Right atrium auricular region (tissue), 2 donors: ENCODE measurements around the gene ERMARD. TPM values are rescaled to one million over a fixed set of nuclear protein-coding genes. Genes with fewer than 3 reads are reported as not detected.

Source experiments
- DNase-seq: peaks from one replicate; pipeline ENCODE4 v3.0.0-alpha.2; 2019; ENCODE audit warnings: low spot score
- H3K27ac ChIP-seq, 2 donors: fragments of 200-600 bp; sonication (generic); 1 replicate in 1 of 2; 2 replicates in 1 of 2; pipeline ENCODE4 v1.5.1; 2016 to 2019
- H3K27me3 ChIP-seq, 2 donors: fragments of 200-600 bp; sonication (generic); one replicate each; pipeline versions ENCODE4 v1.5.1 to v1.6.0; 2017 to 2019
- H3K36me3 ChIP-seq: fragments of 200-600 bp; sonication (generic); one replicate; pipeline ENCODE4 v1.5.1; 2016
- H3K4me1 ChIP-seq, 2 donors: fragments of 200-600 bp; sonication (generic); one replicate each; pipeline versions ENCODE4 v1.5.1 to v1.6.0; 2017 to 2019
- H3K4me3 ChIP-seq, 2 donors: fragments of 200-600 bp; sonication (generic); 1 replicate in 1 of 2; 2 replicates in 1 of 2; pipeline ENCODE4 v1.5.1; 2017 to 2019; ENCODE audit warnings: mild to moderate bottlenecking in 1 of 2, moderate library complexity in 1 of 2
- H3K9me3 ChIP-seq, 2 donors: fragments of 200-600 bp; sonication (generic); one replicate each; pipeline ENCODE4 v1.5.1; 2019
- CTCF ChIP-seq, 2 donors: fragments of 200-600 bp; sonication (generic); IDR thresholded peaks; one replicate each; pipeline ENCODE4 v1.5.1; 2019; ENCODE audit warnings: antibody characterized with exemption in 2 of 2
- total RNA-seq, 2 donors: library from RNA; depleted of rRNA; stranded (reverse); fragments of >200 nt; gene quantifications; one replicate each; pipeline ENCODE4 v1.1.0, GENCODE V29; 2016

The ERMARD gene
- total RNA-seq, 2 donors from 2014 or later, result 8.6 to 11.2 TPM

GRCh38 chr6:169809386-169809785 is 58.0 kb downstream of the ERMARD start:
- Histone ChIP-seq H3K27me3 (no peaks in the 10 kb centered on the region), H3K27ac (no peak overlapping the region), H3K4me1 (no peaks in the 10 kb centered on the region), H3K4me3 (no peak overlapping the region), H3K9me3 (no peaks in the 10 kb centered on the region), H3K36me3 (no peaks in the 10 kb centered on the region)
- TF ChIP-seq CTCF (IDR thresholded peaks at IDR 0.05), result no peak
- DNase-seq, result no peak

GRCh38 chr6:169810066-169810989 is 58.9 kb downstream of the ERMARD start:
- no peak for DNase-seq
- no peaks in the 10 kb centered on the region for H3K4me1 ChIP-seq
- H3K27ac ChIP-seq, result no peak overlapping the region
- TF ChIP-seq CTCF (IDR thresholded peaks at IDR 0.05), result no peak
- no peak overlapping the region for H3K4me3 ChIP-seq
- no peaks in the 10 kb centered on the region for H3K36me3 ChIP-seq
- no peaks in the 10 kb centered on the region for H3K9me3 ChIP-seq
- H3K27me3 ChIP-seq, result no peaks in the 10 kb centered on the region

GRCh38 chr6:169811072-169811471 is 59.6 kb downstream of the ERMARD start:
- no peaks in the 10 kb centered on the region for H3K27me3 ChIP-seq
- peaks cover 0 to 7% of the 10 kb centered on the region in 2 donors for H3K9me3 ChIP-seq
- TF ChIP-seq CTCF (IDR thresholded peaks at IDR 0.05), result no peak

GRCh38 chr6:169811521-169812256 is 60.3 kb downstream of the ERMARD start:
- no peak for TF ChIP-seq CTCF (IDR thresholded peaks at IDR 0.05)
- no peak overlapping the region for H3K4me3 ChIP-seq
- peaks cover 0 to 14% of the 10 kb centered on the region in 2 donors for H3K9me3 ChIP-seq
- H3K27me3 ChIP-seq, result no peaks in the 10 kb centered on the region
- H3K4me1 ChIP-seq, result no peaks in the 10 kb centered on the region
- H3K27ac ChIP-seq, result no peak overlapping the region
- DNase-seq, result no peak
- H3K36me3 ChIP-seq, result no peaks in the 10 kb centered on the region

More at GRCh38 chr6:169811072-169811471, 59.6 kb downstream of the ERMARD start:
- no peak for DNase-seq
- Histone ChIP-seq H3K4me1 (no peaks in the 10 kb centered on the region), H3K27ac (no peak overlapping the region), H3K36me3 (no peaks in the 10 kb centered on the region), H3K4me3 (no peak overlapping the region)

- no peak for DNase-seq
- Histone ChIP-seq H3K27me3 (no peaks in the 10 kb centered on the region), H3K9me3 (peaks cover 0 to 15% of the 10 kb centered on the region in 2 donors), H3K4me1 (no peaks in the 10 kb centered on the region), H3K27ac (no peak overlapping the region), H3K36me3 (no peaks in the 10 kb centered on the region), H3K4me3 (no peak overlapping the region)
- no peak for TF ChIP-seq CTCF (IDR thresholded peaks at IDR 0.05)
These were observed 60.8 kb downstream of the ERMARD start for GRCh38 chr6:169812257-169812644.
